ENCODE results near the gene FRMD8.

The FRMD8 gene

GRCh38 chr11:65398362-65398910 is 12.0 kb downstream of the FRMD8 start:
- H3K4me3 ChIP-seq (replicated peaks; ENCODE audit: low read depth, low read length): no peak overlapping the region
- TF ChIP-seq CTCF (IDR thresholded peaks at IDR 0.05; ENCODE audit: low read depth, low read length, missing control alignments): no peak
- no peak for DNase-seq (ENCODE audit: extremely low read depth, low read depth)

- H3K4me3 ChIP-seq (replicated peaks; ENCODE audit: low read depth, low read length): no peak overlapping the region
- no peak for TF ChIP-seq CTCF (IDR thresholded peaks at IDR 0.05; ENCODE audit: low read depth, low read length, missing control alignments)
- DNase-seq (ENCODE audit: extremely low read depth, low read depth): no peak
Observed at GRCh38 chr11:65399249-65399648, 12.8 kb downstream of the FRMD8 start.

GRCh38 chr11:65399845-65400244 is 13.4 kb downstream of the FRMD8 start:
- DNase-seq (ENCODE audit: extremely low read depth, low read depth): no peak
- no peak for TF ChIP-seq CTCF (IDR thresholded peaks at IDR 0.05; ENCODE audit: low read depth, low read length, missing control alignments)

DNA sequence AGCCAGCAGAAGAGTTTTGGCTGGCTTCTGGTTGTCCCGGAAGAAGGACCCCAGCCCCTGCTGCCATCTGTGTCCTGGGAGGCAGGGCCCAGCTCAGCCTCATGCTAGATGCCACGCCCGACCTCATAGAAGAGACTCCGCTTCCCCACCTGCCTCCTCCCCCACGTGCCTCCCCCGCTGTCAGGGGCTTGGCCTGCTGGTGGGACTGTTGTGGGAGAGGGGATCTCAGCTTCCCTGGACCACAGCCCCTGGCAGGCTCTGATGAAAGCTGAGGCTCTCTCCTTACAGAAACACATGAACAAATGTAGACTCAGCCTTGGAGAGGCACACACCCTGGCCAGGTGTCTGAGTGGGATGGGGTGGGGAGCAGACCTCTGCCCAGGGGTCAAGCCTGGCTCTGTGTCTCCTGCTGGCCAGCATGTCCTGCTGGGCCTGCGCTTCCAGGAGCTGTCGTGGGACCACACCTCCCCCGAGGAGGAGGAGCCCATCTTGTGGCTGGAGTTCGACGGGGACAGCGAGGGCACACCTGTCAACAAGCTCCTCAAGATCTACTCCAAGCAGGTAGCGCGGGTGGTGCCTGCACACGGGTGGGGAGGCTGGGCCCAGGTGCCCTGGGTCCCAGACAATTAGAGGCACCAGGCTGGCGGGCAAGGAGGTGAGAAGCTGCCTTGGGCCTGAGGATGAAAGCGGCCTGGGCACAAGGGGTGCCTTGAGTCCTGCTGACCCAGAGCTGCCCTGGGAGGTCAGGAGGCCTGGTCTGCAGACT is 14.1 kb downstream of the FRMD8 start:
- TF ChIP-seq CTCF (IDR thresholded peaks at IDR 0.05; ENCODE audit: low read depth, low read length, missing control alignments): no peak
- DNase-seq (ENCODE audit: extremely low read depth, low read depth): no peak
- no peak overlapping the region for H3K4me3 ChIP-seq (replicated peaks; ENCODE audit: low read depth, low read length)

More at GRCh38 chr11:65399845-65400244, 13.4 kb downstream of the FRMD8 start:
- no peak overlapping the region for H3K4me3 ChIP-seq (replicated peaks; ENCODE audit: low read depth, low read length)

DNA sequence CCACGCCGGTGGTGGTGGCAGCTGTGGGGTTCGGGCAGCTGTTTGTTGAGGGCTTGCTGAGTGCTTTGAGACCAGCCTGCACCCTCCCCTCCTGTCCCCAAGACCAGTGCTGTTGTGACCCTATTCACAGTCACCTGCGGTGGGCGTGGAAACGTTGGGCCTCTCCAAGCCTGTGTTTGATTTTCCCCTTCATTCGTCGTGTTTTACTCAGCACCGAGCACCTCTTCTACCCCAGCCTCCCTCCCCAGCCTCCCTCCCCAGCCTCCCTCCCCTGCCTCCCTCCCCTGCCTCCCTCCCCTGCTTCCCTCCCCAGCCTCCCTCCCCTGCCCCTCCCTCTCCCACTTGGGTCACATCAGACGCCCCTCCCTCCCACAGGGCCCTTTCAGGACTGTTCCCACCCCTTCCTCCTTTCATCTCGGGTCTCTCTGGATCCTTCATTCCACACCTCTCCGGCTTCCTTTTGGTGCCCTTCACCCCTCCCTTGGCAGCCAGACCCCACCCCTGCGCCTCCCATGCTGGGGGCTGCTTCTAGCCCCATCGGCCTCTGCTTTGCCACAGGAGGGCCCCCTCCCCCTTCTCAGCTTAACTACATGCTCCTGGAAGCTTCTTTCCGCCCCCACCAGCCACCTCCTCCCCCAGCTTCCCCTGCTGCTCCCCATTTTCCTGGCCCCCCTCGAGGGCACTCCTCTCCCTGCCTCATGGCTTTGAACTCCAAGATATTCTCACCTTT is 14.8 kb downstream of the FRMD8 start:
- no peak for TF ChIP-seq CTCF (IDR thresholded peaks at IDR 0.05; ENCODE audit: low read depth, low read length, missing control alignments)
- DNase-seq (ENCODE audit: extremely low read depth, low read depth): no peak
- no peak overlapping the region for H3K4me3 ChIP-seq (replicated peaks; ENCODE audit: low read depth, low read length)

GRCh38 chr11:65401803-65402248 is 15.4 kb downstream of the FRMD8 start:
- no peak overlapping the region for H3K4me3 ChIP-seq (replicated peaks; ENCODE audit: low read depth, low read length)
- no peak for DNase-seq (ENCODE audit: extremely low read depth, low read depth)
- no peak for TF ChIP-seq CTCF (IDR thresholded peaks at IDR 0.05; ENCODE audit: low read depth, low read length, missing control alignments)
